HG03097 (cell line): ENCODE data around the gene TAF11L2.
"Not testable (repeated sequence)": the region's sequence is repeated elsewhere in the genome, so short reads cannot be mapped to it uniquely, and the experiment has no call there.

Source experiments
- ATAC-seq: cut with Tn5 transposase; IDR thresholded peaks from one replicate; pipeline ENCODE4 v1.9.1; 2021; ENCODE audit not compliant: unreplicated experiment, low FRiP score

Gene TAF11L2

GRCh38 chr5:17524935-17525334 is 26.9 kb downstream of the TAF11L2 start, which contains the start of gene TAF11L5:
Gene TAF11L5, plus strand, starts transcription at chr5:17525235.
- ATAC-seq: not testable (repeated sequence)

- ATAC-seq: not testable (repeated sequence)
These were observed 28.5 kb downstream of the TAF11L2 start for GRCh38 chr5:17526504-17526903.

- ATAC-seq: not testable (repeated sequence)
These were observed 30.3 kb downstream of the TAF11L2 start, which contains the start of gene TAF11L6 for GRCh38 chr5:17528369-17528768. Gene TAF11L6, plus strand, starts transcription at chr5:17528669.
